OCI-LY1 (cell line): ENCODE data around the gene CHRND.

Experiments used
- H2AFZ ChIP-seq: fragments of 200-600 bp; sonication (generic), shearing (Covaris generic); 2 replicates; pipeline ENCODE4 v1.6.0; 2014; ENCODE audit warnings: antibody characterized with exemption, mild to moderate bottlenecking, low read length
- H3F3A ChIP-seq: fragments of 200-600 bp; sonication (generic), shearing (Covaris generic); 2 replicates; pipeline ENCODE4 v1.6.0; 2014; ENCODE audit warnings: mild to moderate bottlenecking, antibody characterized with exemption, low read length, moderate library complexity; ENCODE audit not compliant: insufficient read depth
- H3K27ac ChIP-seq: fragments of 200-600 bp; sonication (generic); 2 replicates; pipeline ENCODE4 v1.5.1; 2014; ENCODE audit warnings: low read length, mixed run types, mild to moderate bottlenecking, low read depth; ENCODE audit not compliant: poor library complexity, severe bottlenecking
- H3K27me3 ChIP-seq: fragments of 200-600 bp; sonication (generic); 2 replicates; pipeline ENCODE4 v1.6.0; 2014; ENCODE audit warnings: antibody characterized with exemption, mild to moderate bottlenecking, low read length, moderate library complexity; ENCODE audit not compliant: insufficient read depth
- H3K36me3 ChIP-seq: fragments of 200-600 bp; sonication (generic); 2 replicates; pipeline ENCODE4 v1.6.1; 2014; ENCODE audit warnings: mild to moderate bottlenecking, antibody characterized with exemption, low read length, moderate library complexity, mixed read lengths; ENCODE audit not compliant: insufficient read depth
- H3K4me1 ChIP-seq: fragments of 200-600 bp; sonication (generic); 2 replicates; pipeline ENCODE4 v1.5.1; 2014; ENCODE audit warnings: mild to moderate bottlenecking, low read length, moderate library complexity; ENCODE audit not compliant: insufficient read depth, severe bottlenecking
- H3K4me2 ChIP-seq: fragments of 200-600 bp; sonication (generic), shearing (Covaris generic); 2 replicates; pipeline ENCODE4 v1.6.1; 2014; ENCODE audit warnings: low read length
- H3K4me3 ChIP-seq: fragments of 200-600 bp; sonication (generic); 2 replicates; pipeline ENCODE4 v1.5.1; 2014; ENCODE audit warnings: low read length, low read depth, mild to moderate bottlenecking, mixed read lengths; ENCODE audit not compliant: poor library complexity, severe bottlenecking
- H3K79me2 ChIP-seq: fragments of 200-600 bp; shearing (Covaris generic); 2 replicates; pipeline ENCODE4 v1.6.1; 2016; ENCODE audit warnings: mixed run types, low read length, mixed read lengths; ENCODE audit not compliant: insufficient read depth
- H3K9ac ChIP-seq: fragments of 200-600 bp; sonication (generic), shearing (Covaris generic); 2 replicates; pipeline ENCODE4 v1.6.1; 2014; ENCODE audit warnings: mild to moderate bottlenecking, low read length, mixed read lengths
- H3K9me2 ChIP-seq: fragments of 200-600 bp; sonication (generic), shearing (Covaris generic); 2 replicates; pipeline ENCODE4 v1.6.1; 2014; ENCODE audit warnings: low read depth, mild to moderate bottlenecking, low read length, mixed read lengths
- H3K9me3 ChIP-seq: fragments of 200-600 bp; shearing (Covaris generic); 2 replicates; pipeline ENCODE4 v1.6.1; 2014; ENCODE audit warnings: low read length, mixed read lengths
- H4K20me1 ChIP-seq: fragments of 200-600 bp; sonication (generic), shearing (Covaris generic); 2 replicates; pipeline ENCODE4 v1.6.0; 2016; ENCODE audit warnings: mild to moderate bottlenecking, low read length; ENCODE audit not compliant: insufficient read depth
- CTCF ChIP-seq: fragments of 200-600 bp; sonication (generic), shearing (Covaris generic); IDR thresholded peaks from 2 replicates; pipeline ENCODE4 v1.5.1; 2017; ENCODE audit warnings: mild to moderate bottlenecking, antibody characterized with exemption, low read length, moderate library complexity, mixed read lengths
- EZH2 ChIP-seq: fragments of 200-600 bp; sonication (generic), shearing (Covaris generic); IDR thresholded peaks from 2 replicates; pipeline ENCODE4 v1.8.0; 2017; ENCODE audit warnings: borderline replicate concordance, mixed run types, mild to moderate bottlenecking, antibody characterized with exemption, low read length, moderate library complexity, mixed read lengths

CHRND gene

GRCh38 chr2:232492963-232493700 is 32.8 kb upstream of the CHRND start:
- Histone ChIP-seq H3K27ac (no peak overlapping the region), H3K9ac (no peak overlapping the region), H3K4me1 (no peaks in the 10 kb centered on the region), H2AFZ (no peak overlapping the region), H3K9me3 (no peaks in the 10 kb centered on the region), H3K27me3 (no peaks in the 10 kb centered on the region; the same call in 1 of the 2 replicates), H3F3A (no peaks in the 10 kb centered on the region), H3K4me3 (no peak overlapping the region), H4K20me1 (no peaks in the 10 kb centered on the region), H3K4me2 (no peak overlapping the region), H3K79me2 (no peaks in the 10 kb centered on the region), H3K36me3 (no peaks in the 10 kb centered on the region), H3K9me2 (no peaks in the 10 kb centered on the region)
- TF ChIP-seq EZH2, result no peak
- no peak for TF ChIP-seq CTCF

GRCh38 chr2:232493701-232494474 is 32.1 kb upstream of the CHRND start:
- Histone ChIP-seq H3K27me3 (no peaks in the 10 kb centered on the region; the same call in none of the 2 replicates), H2AFZ (no peak overlapping the region), H3K27ac (no peak overlapping the region), H3K4me3 (no peak overlapping the region), H3K4me1 (no peaks in the 10 kb centered on the region), H3K9me2 (no peaks in the 10 kb centered on the region), H3K79me2 (no peaks in the 10 kb centered on the region), H3F3A (no peaks in the 10 kb centered on the region), H3K9me3 (no peaks in the 10 kb centered on the region), H3K36me3 (no peaks in the 10 kb centered on the region), H4K20me1 (no peaks in the 10 kb centered on the region), H3K4me2 (no peak overlapping the region), H3K9ac (no peak overlapping the region)
- no peak for TF ChIP-seq CTCF
- TF ChIP-seq EZH2, result no peak

GRCh38 chr2:232494542-232494941 is 31.4 kb upstream of the CHRND start:
- no peak overlapping the region for H2AFZ ChIP-seq

More at GRCh38 chr2:232494542-232494941, 31.4 kb upstream of the CHRND start:
- H3K36me3 ChIP-seq, result no peaks in the 10 kb centered on the region
- H3K27ac ChIP-seq, result no peak overlapping the region
- no peaks in the 10 kb centered on the region for H3K9me2 ChIP-seq
- H3F3A ChIP-seq, result no peaks in the 10 kb centered on the region
- no peaks in the 10 kb centered on the region; the same call in none of the 2 replicates for H3K27me3 ChIP-seq
- H3K79me2 ChIP-seq, result no peaks in the 10 kb centered on the region
- TF ChIP-seq EZH2 (no peak), CTCF (no peak)
- no peaks in the 10 kb centered on the region for H4K20me1 ChIP-seq
- no peaks in the 10 kb centered on the region for H3K9me3 ChIP-seq
- H3K4me2 ChIP-seq, result no peak overlapping the region
- H3K4me1 ChIP-seq, result no peaks in the 10 kb centered on the region
- H3K4me3 ChIP-seq, result no peak overlapping the region
- H3K9ac ChIP-seq, result no peak overlapping the region
